K562 (cell line): Measurements from ENCODE around the gene IGFALS. TPM values are rescaled to one million over a fixed set of nuclear protein-coding genes. Genes with fewer than 3 reads are reported as not detected.

Experiments
- BHLHE40 ChIP-seq: IDR thresholded peaks from 2 replicates; pipeline ENCODE4 v1.6.1; 2011; ENCODE audit warnings: low read length, improper control_type of control experiment
- CBFB ChIP-seq: sonication (generic); formaldehyde crosslinking; IDR thresholded peaks from 2 replicates; pipeline ENCODE4 v1.4.0; 2020; ENCODE audit warnings: mild to moderate bottlenecking, missing genetic modification reagents
- CEBPB ChIP-seq: fragments of 450-650 bp; IDR thresholded peaks from 2 replicates; pipeline ENCODE4 v1.6.1; 2016; ENCODE audit warnings: missing genetic modification characterization, missing compliant biosample characterization
- DIDO1 ChIP-seq: fragments of 450-650 bp; IDR thresholded peaks from 2 replicates; pipeline ENCODE4 v1.6.1; 2016; ENCODE audit warnings: low read depth, missing biosample characterization, missing genetic modification characterization
- DLX4 ChIP-seq: fragments of 250-450 bp; sonication (Bioruptor Pico); IDR thresholded peaks from 2 replicates; pipeline ENCODE4 v1.6.1; 2021; ENCODE audit warnings: mild to moderate bottlenecking
- ELF2 ChIP-seq: fragments of 250-450 bp; sonication (Bioruptor Pico); IDR thresholded peaks from 2 replicates; pipeline ENCODE4 v1.5.0; 2021; ENCODE audit warnings: mild to moderate bottlenecking
- ETS1 ChIP-seq: conservative IDR thresholded peaks from 2 replicates; pipeline ENCODE4 v1.6.1; 2011; ENCODE audit warnings: low read depth, mild to moderate bottlenecking, low read length; ENCODE audit not compliant: control insufficient read depth
- FOXM1 ChIP-seq, 2 experiments: fragments of 450-650 bp in 1 of 2; sonication (generic) in 1 of 2; formaldehyde crosslinking in 1 of 2; IDR thresholded peaks; 2 replicates each; pipeline versions ENCODE4 v1.6.1 to v1.9.0; 2017 to 2022; ENCODE audit warnings: low read depth in 2 of 2, mild to moderate bottlenecking in 2 of 2, missing genetic modification reagents in 1 of 2, moderate library complexity in 1 of 2
- JUNB ChIP-seq: fragments of 450-650 bp; formaldehyde crosslinking; conservative IDR thresholded peaks from 2 replicates; pipeline ENCODE4 v1.4.0; 2020; ENCODE audit warnings: mild to moderate bottlenecking
- KLF6 ChIP-seq: fragments of 250-450 bp; sonication (Bioruptor Pico); IDR thresholded peaks from 2 replicates; pipeline ENCODE4 v1.4.0; 2020; ENCODE audit warnings: mild to moderate bottlenecking, moderate library complexity, borderline replicate concordance
- MCM7 ChIP-seq, 2 experiments: fragments of 450-650 bp; IDR thresholded peaks; 2 replicates each; pipeline ENCODE4 v1.6.1; 2016 to 2018
- NCOA6 ChIP-seq: fragments of 450-650 bp; IDR thresholded peaks from 2 replicates; pipeline ENCODE4 v1.6.1; 2017; ENCODE audit warnings: mild to moderate bottlenecking
- PPARD ChIP-seq: fragments of 250-450 bp; sonication (Bioruptor Pico); IDR thresholded peaks from 2 replicates; pipeline ENCODE4 v1.8.0; 2022; ENCODE audit warnings: inconsistent platforms, mild to moderate bottlenecking, moderate library complexity
- PRPF4 ChIP-seq: fragments of 200-400 bp; formaldehyde crosslinking; IDR thresholded peaks from one replicate; pipeline ENCODE4 v1.6.1; 2017; ENCODE audit warnings: low read length, low read depth, mild to moderate bottlenecking; ENCODE audit not compliant: insufficient read depth, poor library complexity, severe bottlenecking
- RNF2 ChIP-seq: sonication (generic); IDR thresholded peaks from 2 replicates; pipeline ENCODE4 v1.6.1; 2016
- SETDB1 ChIP-seq: IDR thresholded peaks from one replicate; pipeline ENCODE4 v1.6.1; 2012; ENCODE audit warnings: low read length, control low read depth, inconsistent platforms
- TEAD2 ChIP-seq: fragments of 450-650 bp; IDR thresholded peaks from 2 replicates; pipeline ENCODE4 v1.6.1; 2016; ENCODE audit warnings: missing genetic modification characterization, control low read depth, missing compliant biosample characterization
- TRIM28 ChIP-seq: fragments of 450-650 bp; IDR thresholded peaks from 2 replicates; pipeline ENCODE4 v1.6.1; 2017
- XRCC5 ChIP-seq: fragments of 200-400 bp; formaldehyde crosslinking; IDR thresholded peaks from 2 replicates; pipeline ENCODE4 v1.6.1; 2017; ENCODE audit warnings: low read depth, mild to moderate bottlenecking, low read length
- YY1 ChIP-seq, 3 experiments: IDR thresholded peaks; 2 replicates each; pipeline ENCODE4 v1.6.1; 2011; ENCODE audit warnings: low read length in 2 of 3, mild to moderate bottlenecking in 2 of 3, moderate library complexity in 2 of 3, borderline replicate concordance in 1 of 3, control low read depth in 1 of 3, low read depth in 1 of 3; ENCODE audit not compliant: insufficient read depth in 3 of 3, insufficient replicate concordance in 2 of 3, control insufficient read depth in 1 of 3, insufficient read length in 1 of 3; ENCODE audit errors: extremely low read depth in 1 of 3
- ZBTB12 ChIP-seq: fragments of 250-450 bp; sonication (Bioruptor Pico); IDR thresholded peaks from 2 replicates; pipeline ENCODE4 v1.4.0; 2020
- ZBTB2 ChIP-seq: fragments of 450-650 bp; IDR thresholded peaks from 2 replicates; pipeline ENCODE4 v1.6.1; 2016; ENCODE audit warnings: antibody characterized with exemption
- ZEB2 ChIP-seq: fragments of 450-650 bp; IDR thresholded peaks from 2 replicates; pipeline ENCODE4 v1.6.1; 2016
- ZNF124 ChIP-seq: sonication (generic); formaldehyde crosslinking; IDR thresholded peaks from 2 replicates; pipeline ENCODE4 v1.8.1; 2022; ENCODE audit warnings: missing genetic modification reagents
- ZNF133 ChIP-seq: fragments of 250-450 bp; sonication (Bioruptor Pico); IDR thresholded peaks from 2 replicates; pipeline ENCODE4 v1.4.0; 2020; ENCODE audit warnings: mild to moderate bottlenecking
- ZNF23 ChIP-seq: fragments of 250-450 bp; sonication (Bioruptor Pico); IDR thresholded peaks from 2 replicates; pipeline ENCODE4 v1.4.0; 2020; ENCODE audit warnings: mild to moderate bottlenecking
- polyA plus RNA-seq, 8 experiments: library from polyadenylated mRNA; depleted of rRNA in 4 of 8; stranded (reverse) in 5 of 8; unstranded in 3 of 8; fragments of >200 nt; fragmentation: Nextera tagmentation in 2 of 8; fragmentation: Illumina TruSeq in 1 of 8; extraction: Ambion mirVana in 2 of 8; extraction: Trizol in 1 of 8; gene quantifications; 2 replicates each; pipeline versions ENCODE4 v1.2.1 to v1.2.3, GENCODE V29; 2011 to 2014; ENCODE audit warnings: inconsistent platforms in 1 of 8, missing spikeins in 1 of 8
- total RNA-seq, 7 experiments: library from RNA; depleted of rRNA in 6 of 7; stranded (reverse); fragments of >200 nt in 6 of 7; fragmentation: Illumina TruSeq in 2 of 7; extraction: Trizol in 2 of 7; gene quantifications; 2 replicates each; pipeline versions ENCODE4 v1.2.1 to v1.2.3, GENCODE V29; 2011 to 2021; ENCODE audit warnings: low replicate concordance in 1 of 7

Gene IGFALS
- total and polyA plus RNA-seq, 9 of the 15 experiments (the other 6 are each of a cell fraction or from before 2014, with no cell fraction given): not detected

GRCh38 chr16:1772908-1773702, 20.4 kb downstream of the IGFALS start, which contains the start of gene MRPS34 (continued):
- TF ChIP-seq ZBTB12 (CRISPR knock-in tag): no peak
- TF ChIP-seq ZNF133 (CRISPR knock-in tag): no peak
- no peak for TF ChIP-seq NCOA6
- no peak for TF ChIP-seq RNF2
- peak; percentile 68 to 95 (median 90) for TF ChIP-seq YY1 (IDR thresholded peaks at IDR 0.05; ENCODE audit: borderline replicate concordance in 1 of 3, control insufficient read depth in 1 of 3, extremely low read depth in 1 of 3, insufficient read depth in 3 of 3, insufficient read length in 1 of 3, insufficient replicate concordance in 2 of 3, low read depth in 1 of 3, low read length in 2 of 3)
- peak; percentile 94 for TF ChIP-seq ELF2 (CRISPR knock-in tag)
- peak; percentile 28; the same call in 1 of the 2 replicates for TF ChIP-seq JUNB (CRISPR knock-in tag)
- no peak for TF ChIP-seq ZBTB2
- TF ChIP-seq CBFB (CRISPR knock-in tag): no peak; the same call in 1 of the 2 replicates
- TF ChIP-seq MCM7 (IDR thresholded peaks at IDR 0.05): no peak
- no peak for TF ChIP-seq CEBPB (tag)
- peak; percentile 91 for TF ChIP-seq ZEB2
- TF ChIP-seq TEAD2 (tag): no peak
- TF ChIP-seq PPARD (CRISPR knock-in tag): no peak
- no peak for TF ChIP-seq ZNF124 (CRISPR knock-in tag)
- no peak for TF ChIP-seq FOXM1 (IDR thresholded peaks at IDR 0.05; ENCODE audit: low read depth)
- TF ChIP-seq FOXM1 (CRISPR knock-in tag; IDR thresholded peaks at IDR 0.05; ENCODE audit: low read depth): peak; percentile 20; the same call in 1 of the 2 replicates
- no peak for TF ChIP-seq TRIM28
- TF ChIP-seq KLF6 (CRISPR knock-in tag): 0 out of 2 replicates have a peak, but pooled peaks have one; percentile 42
- no peak for TF ChIP-seq DLX4 (CRISPR knock-in tag)
- no peak for TF ChIP-seq ZNF23 (CRISPR knock-in tag)
- peak; percentile 79 for TF ChIP-seq PRPF4
- peak; percentile 84 for TF ChIP-seq DIDO1 (tag)
- TF ChIP-seq SETDB1: no peak
- peak; percentile 92 for TF ChIP-seq BHLHE40
- peak; percentile 69; the same call in 1 of the 2 replicates for TF ChIP-seq ETS1
- peak; percentile 36 for TF ChIP-seq XRCC5
